SHP77 (cell line): ENCODE data around the gene CCL13.
A peak's percentile ranks its signal among the peaks of the same experiment; 100 is the strongest.
"Not testable (repeated sequence)": the region's sequence is repeated elsewhere in the genome, so short reads cannot be mapped to it uniquely, and the experiment has no call there.

Experiments
- DNase-seq, 2 experiments: peaks; one replicate each; lab custom pipeline; 2025; lab: John Stamatoyannopoulos, UW

Gene CCL13

GRCh38 chr17:34356194-34356593, at the start of gene CCL13:
CCL13 (plus strand) TSS chr17:34356480; CDS start chr17:34356527, 47 bp downstream.
- no peak for DNase-seq

DNA sequence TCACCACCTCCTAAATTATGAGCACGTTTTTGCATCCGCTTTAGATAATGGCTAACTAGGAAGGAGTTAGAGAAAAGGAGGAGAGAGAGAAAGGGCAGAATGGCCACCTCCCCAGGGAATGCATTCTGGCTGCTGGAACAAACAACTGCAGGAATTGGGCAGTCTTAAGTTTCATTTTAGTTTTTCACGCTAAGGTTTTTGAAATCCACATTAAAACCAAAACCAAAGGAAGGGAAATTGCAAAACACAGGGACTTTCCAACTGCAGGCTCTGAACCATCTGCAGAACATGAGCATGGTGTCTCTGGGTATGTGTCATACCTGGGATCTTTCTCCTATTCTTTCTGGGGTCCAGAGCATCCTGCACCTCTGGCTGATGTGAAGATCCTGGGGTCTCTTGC, 49.2 kb upstream of the CCL13 start:
- DNase-seq, result no peak

DNA sequence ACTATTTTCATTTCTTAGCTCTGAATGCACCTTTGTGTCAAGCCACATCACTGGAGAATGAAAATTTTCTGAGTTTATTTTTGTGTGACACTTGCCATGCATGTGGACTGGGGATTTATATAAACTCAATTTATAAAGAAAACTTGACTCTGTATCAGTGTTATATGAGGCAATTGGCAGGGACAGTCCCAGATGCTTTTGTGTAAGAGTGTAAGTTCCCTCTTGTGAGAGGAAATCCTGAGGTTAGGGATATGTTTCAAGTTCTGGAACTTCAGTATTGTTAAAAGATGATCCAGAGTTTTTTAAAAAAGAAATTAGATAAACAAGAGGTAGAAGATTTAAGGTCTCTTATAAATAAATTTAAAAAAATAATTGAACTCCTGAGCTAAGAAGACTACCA, 47.9 kb upstream of the CCL13 start:
- DNase-seq, result no peak

- DNase-seq, result no peak
These were observed 45.0 kb upstream of the CCL13 start for GRCh38 chr17:34311291-34311690.

DNA sequence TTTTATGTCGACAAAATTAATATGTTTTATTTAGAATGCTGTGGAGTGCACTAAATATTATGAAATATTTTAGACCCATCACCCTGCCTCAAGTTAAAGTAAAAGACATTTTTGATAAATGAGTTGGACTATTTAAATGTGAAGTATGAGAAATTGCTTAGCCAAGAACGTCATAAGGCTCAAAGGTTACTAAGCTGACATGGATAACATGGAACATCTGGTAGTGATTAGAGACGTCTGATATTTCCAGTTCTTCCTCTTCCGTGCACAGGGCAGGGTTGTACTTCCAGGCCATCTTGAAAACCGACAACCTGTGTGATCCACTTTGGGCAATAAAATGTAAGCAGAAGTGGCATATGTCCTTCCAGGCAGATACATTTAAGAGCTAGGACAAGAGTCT, 44.2 kb upstream of the CCL13 start:
- DNase-seq, result no peak

GRCh38 chr17:34313164-34313563, 43.1 kb upstream of the CCL13 start:
- DNase-seq, result no peak

GRCh38 chr17:34314279-34314678, 42.0 kb upstream of the CCL13 start:
- no peak for DNase-seq

GRCh38 chr17:34318474-34318873, 37.8 kb upstream of the CCL13 start:
- DNase-seq, result no peak

DNA sequence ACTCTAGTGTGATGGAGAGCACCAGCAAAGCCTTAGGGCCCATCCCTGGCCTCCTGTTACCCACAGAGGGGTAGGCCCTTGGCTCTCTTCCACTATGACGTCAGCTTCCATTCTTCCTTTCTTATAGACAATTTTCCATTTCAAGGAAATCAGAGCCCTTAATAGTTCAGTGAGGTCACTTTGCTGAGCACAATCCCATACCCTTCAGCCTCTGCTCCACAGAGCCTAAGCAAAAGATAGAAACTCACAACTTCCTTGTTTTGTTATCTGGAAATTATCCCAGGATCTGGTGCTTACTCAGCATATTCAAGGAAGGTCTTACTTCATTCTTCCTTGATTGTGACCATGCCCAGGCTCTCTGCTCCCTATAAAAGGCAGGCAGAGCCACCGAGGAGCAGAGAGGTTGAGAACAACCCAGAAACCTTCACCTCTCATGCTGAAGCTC, 37.2 kb upstream of the CCL13 start, which contains the start of gene CCL8:
Gene CCL8, plus strand, starts transcription at position 397 of the 445 bp plus-strand sequence. CDS start 67 bp downstream, outside the sequence.
- DNase-seq, result no peak

DNA sequence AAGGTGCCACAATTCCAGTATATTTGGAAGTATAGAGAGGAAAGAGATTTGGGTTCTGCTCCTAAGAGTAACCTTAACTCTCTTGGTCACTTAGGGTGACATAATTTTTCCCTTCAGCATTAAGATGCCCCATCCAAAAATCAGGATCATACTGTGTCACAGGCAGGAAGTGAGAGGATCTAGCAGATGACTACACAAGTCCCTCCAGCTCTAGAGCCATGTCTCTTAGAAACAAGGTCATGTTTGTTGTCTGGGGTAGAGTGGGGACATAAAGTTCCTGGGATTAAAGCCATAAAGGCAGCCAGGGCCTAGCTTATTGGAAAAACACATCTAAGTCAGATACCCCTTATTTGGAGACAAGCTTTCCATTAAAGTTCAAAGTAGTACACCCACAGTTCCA, 34.3 kb upstream of the CCL13 start:
- no peak for DNase-seq

DNA sequence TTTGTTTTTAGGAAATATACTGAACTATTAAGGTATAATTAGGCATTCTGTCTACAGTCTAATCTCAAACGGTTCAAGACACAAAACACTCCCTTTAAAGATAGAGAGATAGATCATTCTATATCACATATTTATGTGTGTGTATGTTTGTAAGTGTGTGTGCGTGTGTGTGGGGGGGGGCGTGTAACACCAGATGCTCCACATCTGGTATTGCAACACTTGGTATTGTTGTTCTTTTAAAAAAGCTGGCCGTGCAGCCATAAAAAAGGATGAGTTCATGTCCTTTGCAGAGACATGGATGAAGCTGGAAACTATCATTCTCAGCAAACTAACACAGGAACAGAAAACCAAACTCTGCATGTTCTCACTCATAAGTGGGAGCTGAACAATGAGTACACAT, 28.7 kb upstream of the CCL13 start:
- DNase-seq, result not testable (repeated sequence)

GRCh38 chr17:34337701-34338100, 18.6 kb upstream of the CCL13 start:
- DNase-seq, result no peak

DNA sequence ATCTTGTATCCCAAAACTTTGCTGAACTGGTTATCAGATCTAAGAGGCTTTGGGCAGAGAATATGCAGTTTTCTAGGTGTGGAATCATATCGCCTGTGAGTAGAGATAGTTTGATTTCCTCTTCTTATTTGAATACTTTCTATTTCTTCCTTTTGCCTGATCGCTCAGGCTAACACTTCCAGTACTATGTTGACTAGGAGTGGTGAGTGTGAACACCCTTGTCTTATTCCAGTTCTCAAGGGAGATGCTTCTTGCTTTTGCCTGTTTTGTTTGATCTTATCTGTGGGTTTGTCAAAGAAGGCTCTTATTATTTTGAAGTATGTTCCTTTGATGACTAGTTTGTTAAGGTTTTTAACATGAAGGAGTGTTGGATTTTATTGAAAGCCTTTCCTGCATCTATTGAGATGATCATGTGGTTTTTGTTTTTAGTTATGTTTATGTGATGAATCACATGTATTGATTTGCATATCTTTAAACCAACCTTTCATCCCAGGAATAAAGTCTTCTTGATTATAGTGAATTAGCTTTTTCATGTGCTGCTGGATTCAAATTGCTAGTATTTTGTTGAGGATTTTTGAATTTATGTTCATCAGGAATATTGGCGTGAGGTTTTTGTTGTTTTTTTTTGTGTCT, 17.0 kb upstream of the CCL13 start:
- DNase-seq, result no peak

DNA sequence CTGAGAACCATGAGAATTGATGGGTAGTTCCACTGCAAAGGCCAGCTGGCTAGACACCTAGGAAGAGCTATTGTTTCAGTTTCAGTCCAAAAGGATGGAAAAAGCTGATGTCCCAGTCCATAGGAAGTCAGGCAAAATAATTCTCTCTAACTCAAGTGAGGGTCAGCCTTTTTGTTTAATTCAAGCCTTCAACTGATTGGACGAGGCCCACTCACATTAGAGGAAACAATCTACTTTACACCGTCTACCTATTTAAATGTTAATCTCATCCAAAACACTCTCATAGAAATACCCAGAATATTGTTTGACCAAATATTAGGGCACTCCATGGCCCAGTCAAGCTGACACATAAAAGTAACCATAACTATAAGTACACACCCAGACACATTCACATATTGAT, 14.4 kb upstream of the CCL13 start:
- DNase-seq, result no peak

DNA sequence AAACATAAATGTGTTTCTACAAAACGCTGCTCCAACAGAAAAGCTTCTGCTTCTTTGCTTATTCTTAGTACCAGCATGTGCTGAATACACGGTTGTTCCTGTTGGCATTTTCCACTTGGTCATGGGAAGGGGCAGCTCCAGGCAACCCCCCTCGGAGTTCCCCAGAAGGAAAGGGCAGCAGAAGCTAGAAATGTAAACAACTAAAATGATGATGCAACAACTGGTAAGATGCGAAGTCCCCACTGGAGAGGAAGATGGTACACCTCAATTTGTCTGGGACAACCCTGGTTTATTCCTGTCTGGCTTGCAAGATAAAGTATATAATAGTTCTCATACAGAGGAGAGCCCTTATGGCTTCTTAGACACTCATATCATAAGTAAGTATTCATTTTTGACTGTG, 9.2 kb upstream of the CCL13 start:
- DNase-seq, result no peak

GRCh38 chr17:34349751-34350150, 6.5 kb upstream of the CCL13 start:
- no peak for DNase-seq

GRCh38 chr17:34351096-34351495, 5.2 kb upstream of the CCL13 start:
- no peak for DNase-seq

- no peak for DNase-seq
These were observed 4.1 kb upstream of the CCL13 start for GRCh38 chr17:34352191-34352590.

GRCh38 chr17:34354637-34355036, 1.6 kb upstream of the CCL13 start:
- DNase-seq, result no peak

DNA sequence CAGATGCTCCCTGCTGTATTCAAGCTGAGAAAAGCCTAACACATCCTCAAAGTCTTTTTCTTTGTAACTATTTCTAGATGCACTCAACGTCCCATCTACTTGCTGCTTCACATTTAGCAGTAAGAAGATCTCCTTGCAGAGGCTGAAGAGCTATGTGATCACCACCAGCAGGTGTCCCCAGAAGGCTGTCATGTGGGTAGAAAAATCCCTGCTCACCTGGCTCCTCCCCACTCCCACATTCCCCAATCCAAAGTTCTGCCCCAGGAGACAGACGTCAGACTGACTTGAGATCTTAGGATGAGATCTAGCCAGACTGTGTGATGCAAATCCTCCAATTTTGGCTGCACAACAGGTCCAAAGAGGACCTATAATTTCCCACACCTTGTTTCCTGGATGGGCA, 1.1 kb downstream of the CCL13 start:
- DNase-seq, result no peak

DNA sequence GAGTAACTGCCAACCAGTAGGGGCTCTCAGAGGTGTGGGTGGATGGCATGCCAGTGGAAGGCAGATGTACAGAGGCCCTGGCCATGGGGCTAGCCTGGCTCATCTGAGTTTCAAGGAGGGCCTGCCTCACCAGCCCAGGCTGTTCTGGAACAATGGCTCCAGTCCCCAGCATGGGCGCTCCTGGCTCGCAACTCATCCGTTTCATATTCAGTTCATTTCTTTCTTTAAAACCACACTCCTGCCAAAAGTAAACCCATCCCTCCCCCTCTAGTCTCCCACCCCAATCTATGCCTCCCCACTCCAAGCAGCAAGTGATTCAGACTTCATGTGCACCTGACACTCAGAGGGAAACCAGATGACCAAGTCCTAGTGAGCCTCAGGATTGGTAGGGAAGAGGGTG, 2.4 kb downstream of the CCL13 start:
- no peak for DNase-seq

DNA sequence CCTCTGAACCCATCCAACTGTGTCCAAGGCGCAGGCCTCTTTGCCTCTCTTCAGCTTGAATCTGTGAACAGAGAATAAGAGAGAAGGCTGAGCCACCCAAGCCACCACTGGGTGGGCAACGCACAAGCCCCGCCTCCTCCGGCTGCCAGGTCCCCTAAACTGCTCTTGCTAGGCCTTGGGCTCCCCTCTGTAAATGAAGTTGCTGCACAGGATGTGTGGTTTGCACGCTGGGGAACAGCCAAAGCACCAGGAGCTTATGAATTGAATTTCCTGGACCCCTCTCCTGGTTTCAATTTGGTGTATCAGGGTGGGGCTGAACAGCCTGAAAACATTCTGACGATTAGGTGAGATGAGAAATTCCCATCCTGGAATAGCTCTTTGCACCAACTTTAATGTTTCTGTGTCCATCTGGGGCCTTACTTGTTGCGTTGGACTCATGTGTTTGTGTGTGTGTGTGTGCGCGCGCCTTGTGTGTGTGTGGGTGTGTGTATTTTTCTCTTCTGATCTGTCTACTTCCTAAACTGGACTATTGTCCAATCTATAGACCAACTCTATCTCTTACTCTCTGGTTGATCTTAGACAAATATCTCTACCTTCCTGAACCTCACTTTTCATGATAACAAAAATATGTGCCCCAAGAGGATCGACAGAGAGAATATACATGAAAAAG, 4.5 kb downstream of the CCL13 start:
- DNase-seq, result no peak

GRCh38 chr17:34361478-34362061, 5.3 kb downstream of the CCL13 start:
- peak; percentile 77 to 86 for DNase-seq
